PFSK-1 (cell line): ENCODE results near the gene HRH1.

Source experiments
- REST ChIP-seq, 2 experiments: IDR thresholded peaks; 2 replicates each; pipeline versions ENCODE4 v1.6.1 to v1.8.0; 2011 to 2012; ENCODE audit warnings: low read depth in 2 of 2, low read length in 2 of 2, control low read depth in 1 of 2, inconsistent platforms in 1 of 2, mild to moderate bottlenecking in 1 of 2, moderate library complexity in 1 of 2; ENCODE audit not compliant: insufficient read depth in 1 of 2
- SIN3A ChIP-seq: IDR thresholded peaks from 2 replicates; pipeline ENCODE4 v1.6.1; 2012; ENCODE audit warnings: mild to moderate bottlenecking, low read length, moderate library complexity, borderline replicate concordance; ENCODE audit not compliant: insufficient read depth

- TF ChIP-seq REST (IDR thresholded peaks at IDR 0.05; ENCODE audit: insufficient read depth in 1 of 2, low read depth in 2 of 2, low read length in 2 of 2): no peak
- no peak for TF ChIP-seq SIN3A
Observed at GRCh38 chr3:11136830-11137626, 17.3 kb upstream of the HRH1 start.
